ENCODE results near the gene ADARB2. TPM values are rescaled to one million over a fixed set of nuclear protein-coding genes. Genes with fewer than 3 reads are reported as not detected.

The ADARB2 gene
- total and polyA plus RNA-seq, 10 of the 15 experiments (the other 5 are each of a cell fraction or from before 2014, with no cell fraction given) = 0.02 to 4.1 (median 0.76) TPM

- TF ChIP-seq, protein P1, sequence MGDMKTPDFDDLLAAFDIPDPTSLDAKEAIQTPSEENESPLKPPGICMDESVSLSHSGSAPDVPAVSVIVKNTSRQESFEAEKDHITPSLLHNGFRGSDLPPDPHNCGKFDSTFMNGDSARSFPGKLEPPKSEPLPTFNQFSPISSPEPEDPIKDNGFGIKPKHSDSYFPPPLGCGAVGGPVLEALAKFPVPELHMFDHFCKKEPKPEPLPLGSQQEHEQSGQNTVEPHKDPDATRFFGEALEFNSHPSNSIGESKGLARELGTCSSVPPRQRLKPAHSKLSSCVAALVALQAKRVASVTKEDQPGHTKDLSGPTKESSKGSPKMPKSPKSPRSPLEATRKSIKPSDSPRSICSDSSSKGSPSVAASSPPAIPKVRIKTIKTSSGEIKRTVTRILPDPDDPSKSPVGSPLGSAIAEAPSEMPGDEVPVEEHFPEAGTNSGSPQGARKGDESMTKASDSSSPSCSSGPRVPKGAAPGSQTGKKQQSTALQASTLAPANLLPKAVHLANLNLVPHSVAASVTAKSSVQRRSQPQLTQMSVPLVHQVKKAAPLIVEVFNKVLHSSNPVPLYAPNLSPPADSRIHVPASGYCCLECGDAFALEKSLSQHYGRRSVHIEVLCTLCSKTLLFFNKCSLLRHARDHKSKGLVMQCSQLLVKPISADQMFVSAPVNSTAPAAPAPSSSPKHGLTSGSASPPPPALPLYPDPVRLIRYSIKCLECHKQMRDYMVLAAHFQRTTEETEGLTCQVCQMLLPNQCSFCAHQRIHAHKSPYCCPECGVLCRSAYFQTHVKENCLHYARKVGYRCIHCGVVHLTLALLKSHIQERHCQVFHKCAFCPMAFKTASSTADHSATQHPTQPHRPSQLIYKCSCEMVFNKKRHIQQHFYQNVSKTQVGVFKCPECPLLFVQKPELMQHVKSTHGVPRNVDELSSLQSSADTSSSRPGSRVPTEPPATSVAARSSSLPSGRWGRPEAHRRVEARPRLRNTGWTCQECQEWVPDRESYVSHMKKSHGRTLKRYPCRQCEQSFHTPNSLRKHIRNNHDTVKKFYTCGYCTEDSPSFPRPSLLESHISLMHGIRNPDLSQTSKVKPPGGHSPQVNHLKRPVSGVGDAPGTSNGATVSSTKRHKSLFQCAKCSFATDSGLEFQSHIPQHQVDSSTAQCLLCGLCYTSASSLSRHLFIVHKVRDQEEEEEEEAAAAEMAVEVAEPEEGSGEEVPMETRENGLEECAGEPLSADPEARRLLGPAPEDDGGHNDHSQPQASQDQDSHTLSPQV (IDR thresholded peaks at IDR 0.05) = no peak
These were observed 313.6 kb downstream of the ADARB2 start (continued) for GRCh38 chr10:1423676-1424253.

- Histone ChIP-seq H3K36me3 (ENCODE audit: control insufficient read depth in 2 of 2, insufficient read depth in 2 of 2, low read length in 1 of 2) (no peaks in the 10 kb centered on the region), H3K27ac (ENCODE audit: control insufficient read depth, insufficient read depth) (no peak overlapping the region), H2AFZ (ENCODE audit: control insufficient read depth, low read depth, low read length) (no peak overlapping the region), H3K9ac (ENCODE audit: control insufficient read depth, insufficient read depth, low read length) (no peak overlapping the region), H3K4me3 (no peak overlapping the region), H3K79me2 (ENCODE audit: control insufficient read depth, insufficient read depth, low read length) (no peaks in the 10 kb centered on the region), H3K27me3 (replicated peaks in 1 of 2; ENCODE audit: control insufficient read depth in 2 of 2, insufficient read depth in 2 of 2, low read length in 1 of 2) (no peaks in the 10 kb centered on the region), H3K4me2 (ENCODE audit: control insufficient read depth, insufficient read depth) (no peak overlapping the region), H3K9me3 (replicated peaks; ENCODE audit: control insufficient read depth, insufficient read depth, low read length) (no peaks in the 10 kb centered on the region; the same call in 2 of the 3 replicates), H3K4me1 (ENCODE audit: control insufficient read depth, insufficient read depth, low read length) (peaks cover 16% of the 10 kb centered on the region), H4K20me1 (ENCODE audit: control insufficient read depth, insufficient read depth) (no peaks in the 10 kb centered on the region; the same call in 1 of the 2 replicates)
- ChIA-PET CTCF (interaction anchor here (0.6 to 2.5 kb wide), 12 partner anchors 10 to 294 kb away, joined by 3 to 12 read pairs (median 3); no protein-coding TSS in a partner anchor), POLR2A (no interaction called here), SMC1A (ENCODE audit: uncharacterized antibody, unreplicated experiment) (interaction anchor here (1.2 to 2.7 kb wide), 4 partner anchors 25 to 331 kb away, joined by 3 to 18 read pairs (median 4); partner anchors contain the start of gene ADARB2), RAD21 (ENCODE audit: unreplicated experiment) (interaction anchor here (1.1 kb wide), 1 partner anchor 315 kb away, joined by 3 read pairs; the partner anchor contains the start of gene ADARB2)
- no TSS peak for BruUV-seq (replicated peaks)
- ATAC-seq (no peak), FAIRE-seq (no peak), DNase-seq (ENCODE audit: low read depth, low spot score) (no peak)
- intact Hi-C loops (cut with micrococcal nuclease; ENCODE audit: unreplicated experiment) (loop anchor here (10.0 kb wide), 2 partner anchors 143 to 243 kb away; no protein-coding TSS in a partner anchor), in situ Hi-C loops (cut with MboI) (no loop called here)
- no peak for TF ChIP-seq CHD1 (IDR thresholded peaks at IDR 0.05; ENCODE audit: low read depth, low read length)
- TF ChIP-seq, protein P2, sequence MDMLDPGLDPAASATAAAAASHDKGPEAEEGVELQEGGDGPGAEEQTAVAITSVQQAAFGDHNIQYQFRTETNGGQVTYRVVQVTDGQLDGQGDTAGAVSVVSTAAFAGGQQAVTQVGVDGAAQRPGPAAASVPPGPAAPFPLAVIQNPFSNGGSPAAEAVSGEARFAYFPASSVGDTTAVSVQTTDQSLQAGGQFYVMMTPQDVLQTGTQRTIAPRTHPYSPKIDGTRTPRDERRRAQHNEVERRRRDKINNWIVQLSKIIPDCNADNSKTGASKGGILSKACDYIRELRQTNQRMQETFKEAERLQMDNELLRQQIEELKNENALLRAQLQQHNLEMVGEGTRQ (IDR thresholded peaks at IDR 0.05; ENCODE audit: borderline replicate concordance, low read depth, low read length) = no peak
- TF ChIP-seq CHD4 (IDR thresholded peaks at IDR 0.05) = no peak
- no peak for TF ChIP-seq TARDBP (IDR thresholded peaks at IDR 0.05; ENCODE audit: borderline replicate concordance)
- TF ChIP-seq NFIC (IDR thresholded peaks at IDR 0.05; ENCODE audit: low read depth, low read length) = no peak
- no peak for TF ChIP-seq RAD21 (IDR thresholded peaks at IDR 0.05; ENCODE audit: insufficient read depth, low read depth, low read length)
- no peak for TF ChIP-seq SREBF1 (IDR thresholded peaks at IDR 0.05; ENCODE audit: low read length)
- TF ChIP-seq CREB1 (IDR thresholded peaks at IDR 0.05; ENCODE audit: low read depth) = no peak
- WGBS (ENCODE audit: insufficient coverage, insufficient replicate concordance, low lambda C conversion rate, missing lambda C conversion rate) = 62% methylated on average over 8 of the region's 8 CpGs
These were observed 315.1 kb downstream of the ADARB2 start for GRCh38 chr10:1422275-1422674.

All from GM12878 (cell line).